Measurements from ENCODE around the gene PITPNM1. TPM values are rescaled to one million over a fixed set of nuclear protein-coding genes. Genes with fewer than 3 reads are reported as not detected.
"Not testable (repeated sequence)": the region's sequence is repeated elsewhere in the genome, so short reads cannot be mapped to it uniquely, and the experiment has no call there.

PITPNM1 gene
- total and polyA plus RNA-seq, 2 experiments from 2014 or later: 10.8 to 30.7 TPM

DNA sequence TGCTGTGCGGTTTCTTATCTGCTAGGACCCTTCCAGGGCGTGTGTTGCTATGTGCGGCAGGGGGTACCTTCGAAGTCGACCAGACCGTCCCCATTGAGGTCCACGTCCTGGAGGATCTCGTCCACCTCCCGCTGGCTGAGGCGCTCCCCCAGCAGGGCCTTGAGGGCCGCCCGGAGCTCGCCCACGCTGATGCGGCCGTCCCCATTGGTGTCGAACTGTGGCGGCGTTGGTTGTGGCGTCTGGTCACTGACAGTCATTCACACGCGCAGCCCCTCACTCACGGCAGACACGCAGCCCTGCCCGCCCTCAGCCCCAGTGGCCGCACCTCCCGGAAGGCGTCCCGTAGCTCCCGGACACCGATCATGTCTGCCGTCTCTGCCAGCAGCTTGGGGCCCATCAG, 14.6 kb upstream of the PITPNM1 start:
- H3K9me2 ChIP-seq (ENCODE audit: insufficient read depth): no peaks in the 10 kb centered on the region
- H3K9me3 ChIP-seq (ENCODE audit: low read depth): no peaks in the 10 kb centered on the region
- DNase-seq: no peak
- in situ Hi-C loops (cut with MboI): no loop called here
- H3K4me1 ChIP-seq (ENCODE audit: insufficient read depth): no peaks in the 10 kb centered on the region
- H2AFZ ChIP-seq: no peak overlapping the region
- WGBS, 2 experiments (ENCODE audit: low coverage in 1 of 2, low lambda C conversion rate in 2 of 2, missing lambda C conversion rate in 2 of 2): 77 to 80% methylated on average over 32 of the region's 32 CpGs
- peaks cover 4% of the 10 kb centered on the region; the same call in 1 of the 2 replicates for H3K27me3 ChIP-seq (replicated peaks; ENCODE audit: insufficient read depth)
- H3K27ac ChIP-seq: no peak overlapping the region
- H3K9ac ChIP-seq: no peak overlapping the region
- TF ChIP-seq EZH2 (IDR thresholded peaks at IDR 0.05; ENCODE audit: insufficient read depth, poor library complexity, severe bottlenecking) (no peak), EZH2phosphoT487 (IDR thresholded peaks at IDR 0.05; ENCODE audit: insufficient read depth, low read depth) (no peak)
- no peak overlapping the region for H3K4me3 ChIP-seq
- no peaks in the 10 kb centered on the region for H3K36me3 ChIP-seq (ENCODE audit: low read depth)
- no peaks in the 10 kb centered on the region for H4K20me1 ChIP-seq (ENCODE audit: insufficient read depth)
- no peak overlapping the region for H3K4me2 ChIP-seq (ENCODE audit: unreplicated experiment)
- H3K79me2 ChIP-seq (ENCODE audit: insufficient read depth): no peaks in the 10 kb centered on the region
- no peaks in the 10 kb centered on the region for H3F3A ChIP-seq (ENCODE audit: insufficient read depth)

DNA sequence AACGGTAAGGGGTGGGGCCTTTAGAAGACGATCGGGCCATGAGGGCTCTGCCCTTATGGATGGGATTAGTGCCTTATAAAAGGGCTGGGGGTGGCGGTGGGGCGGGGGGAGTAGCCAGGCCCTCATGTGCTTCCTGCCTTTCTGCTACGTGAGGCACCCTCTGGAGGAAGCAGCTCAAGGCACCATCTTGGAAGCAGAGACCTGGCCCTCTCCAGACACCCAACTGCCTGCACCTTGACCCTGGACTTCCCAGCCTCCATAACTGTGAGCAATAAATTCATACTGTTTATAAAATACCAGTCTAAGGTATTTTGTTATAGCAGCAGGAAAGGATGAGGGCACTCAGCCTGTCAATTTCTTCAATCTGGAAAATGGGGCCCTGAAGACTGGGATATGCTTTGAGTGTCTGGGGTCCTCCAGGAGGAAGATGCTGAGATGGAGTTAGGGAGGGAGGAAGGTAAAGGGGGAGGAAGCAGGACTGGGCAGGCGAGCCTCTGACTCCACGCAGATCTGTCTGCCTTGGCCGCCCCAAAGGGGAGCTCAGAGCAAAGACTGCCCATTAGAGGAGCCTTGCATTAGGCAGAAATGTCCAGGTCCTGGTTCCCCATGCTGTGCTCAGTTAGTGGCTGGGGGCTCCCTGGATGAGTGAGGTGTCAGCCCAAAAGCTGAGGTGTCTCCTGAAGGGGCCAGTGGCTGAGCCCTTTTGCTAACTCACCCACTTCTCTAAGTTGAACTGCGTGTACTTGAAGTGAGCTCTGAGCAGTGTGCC, 12.8 kb upstream of the PITPNM1 start:
- no peaks in the 10 kb centered on the region for H3K79me2 ChIP-seq (ENCODE audit: insufficient read depth)
- no peaks in the 10 kb centered on the region for H3K4me1 ChIP-seq (ENCODE audit: insufficient read depth)
- 35 to 44% methylated on average over 10 of the region's 10 CpGs for WGBS, 2 experiments (ENCODE audit: low coverage in 1 of 2, low lambda C conversion rate in 2 of 2, missing lambda C conversion rate in 2 of 2)
- H3K27me3 ChIP-seq (replicated peaks; ENCODE audit: insufficient read depth): peaks cover 14% of the 10 kb centered on the region; the same call in 1 of the 2 replicates
- no peak overlapping the region for H3K4me3 ChIP-seq
- no peaks in the 10 kb centered on the region for H3K9me2 ChIP-seq (ENCODE audit: insufficient read depth)
- no peaks in the 10 kb centered on the region for H3F3A ChIP-seq (ENCODE audit: insufficient read depth)
- no peak overlapping the region for H2AFZ ChIP-seq
- H3K4me2 ChIP-seq (ENCODE audit: unreplicated experiment): no peak overlapping the region
- H3K27ac ChIP-seq: no peak overlapping the region
- DNase-seq: no peak
- in situ Hi-C loops (cut with MboI): no loop called here
- TF ChIP-seq EZH2 (IDR thresholded peaks at IDR 0.05; ENCODE audit: insufficient read depth, poor library complexity, severe bottlenecking) (no peak), EZH2phosphoT487 (IDR thresholded peaks at IDR 0.05; ENCODE audit: insufficient read depth, low read depth) (no peak)
- H3K9me3 ChIP-seq (ENCODE audit: low read depth): no peaks in the 10 kb centered on the region
- H3K36me3 ChIP-seq (ENCODE audit: low read depth): no peaks in the 10 kb centered on the region
- no peak overlapping the region for H3K9ac ChIP-seq
- no peaks in the 10 kb centered on the region for H4K20me1 ChIP-seq (ENCODE audit: insufficient read depth)

DNA sequence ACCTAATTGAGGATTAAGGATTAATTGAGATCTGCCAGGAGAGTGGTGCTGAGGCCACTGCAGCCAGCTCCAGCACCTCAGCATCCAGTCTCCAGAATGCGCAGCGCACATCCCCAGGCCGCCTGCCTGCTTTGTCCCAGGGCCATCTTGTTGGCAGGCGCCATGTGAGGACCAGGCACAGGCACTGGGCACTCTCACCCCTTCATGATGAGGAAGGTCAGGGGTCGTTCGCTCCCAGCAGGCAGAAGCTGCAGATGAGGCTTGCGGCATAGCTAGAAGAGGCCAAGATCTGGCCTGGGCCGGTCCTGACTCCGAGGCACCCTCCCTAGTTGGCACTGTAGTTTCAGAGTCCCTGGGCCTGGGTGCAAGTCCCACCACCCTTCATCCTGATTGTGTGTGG, 11.6 kb upstream of the PITPNM1 start:
- in situ Hi-C loops (cut with MboI): no loop called here
- no peak for DNase-seq
- H3K9me3 ChIP-seq (ENCODE audit: low read depth): no peaks in the 10 kb centered on the region
- no peaks in the 10 kb centered on the region for H4K20me1 ChIP-seq (ENCODE audit: insufficient read depth)
- no peak overlapping the region for H3K9ac ChIP-seq
- no peak overlapping the region for H2AFZ ChIP-seq
- TF ChIP-seq EZH2 (IDR thresholded peaks at IDR 0.05; ENCODE audit: insufficient read depth, poor library complexity, severe bottlenecking) (no peak), EZH2phosphoT487 (IDR thresholded peaks at IDR 0.05; ENCODE audit: insufficient read depth, low read depth) (no peak)
- H3F3A ChIP-seq (ENCODE audit: insufficient read depth): no peaks in the 10 kb centered on the region
- H3K4me2 ChIP-seq (ENCODE audit: unreplicated experiment): no peak overlapping the region
- H3K79me2 ChIP-seq (ENCODE audit: insufficient read depth): no peaks in the 10 kb centered on the region
- H3K36me3 ChIP-seq (ENCODE audit: low read depth): no peaks in the 10 kb centered on the region
- H3K4me1 ChIP-seq (ENCODE audit: insufficient read depth): no peaks in the 10 kb centered on the region
- 71 to 80% methylated on average over 9 of the region's 9 CpGs for WGBS, 2 experiments (ENCODE audit: low coverage in 1 of 2, low lambda C conversion rate in 2 of 2, missing lambda C conversion rate in 2 of 2)
- H3K27ac ChIP-seq: no peak overlapping the region
- H3K4me3 ChIP-seq: no peak overlapping the region
- peaks cover 18% of the 10 kb centered on the region; the same call in 1 of the 2 replicates for H3K27me3 ChIP-seq (replicated peaks; ENCODE audit: insufficient read depth)
- no peaks in the 10 kb centered on the region for H3K9me2 ChIP-seq (ENCODE audit: insufficient read depth)

DNA sequence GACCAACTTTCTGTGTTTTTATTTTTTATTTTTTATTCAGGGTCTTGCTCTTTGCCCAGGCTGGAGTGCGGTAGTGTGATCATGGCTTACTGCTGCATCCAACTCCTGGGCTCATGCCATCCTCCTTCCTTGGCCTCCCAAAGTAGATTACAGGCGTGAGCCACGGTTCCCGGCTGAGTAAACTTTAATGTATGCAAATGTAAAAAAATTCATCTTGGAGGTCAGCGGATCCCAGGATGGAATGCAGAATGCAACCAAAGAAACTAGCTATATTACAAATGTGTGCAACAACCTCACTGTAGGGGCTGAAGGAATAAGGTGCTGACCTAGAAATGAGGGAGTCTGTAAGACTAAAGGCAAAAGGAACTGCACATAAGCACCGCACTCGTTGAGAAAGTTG, 9.0 kb upstream of the PITPNM1 start:
- Histone ChIP-seq H2AFZ (no peak overlapping the region), H3K27ac (no peak overlapping the region), H3K27me3 (replicated peaks; ENCODE audit: insufficient read depth) (peaks cover 24% of the 10 kb centered on the region; the same call in 1 of the 2 replicates), H3K36me3 (ENCODE audit: low read depth) (no peaks in the 10 kb centered on the region), H3K79me2 (ENCODE audit: insufficient read depth) (no peaks in the 10 kb centered on the region), H3K4me2 (ENCODE audit: unreplicated experiment) (no peak overlapping the region), H3K9me3 (ENCODE audit: low read depth) (no peaks in the 10 kb centered on the region), H3K4me1 (ENCODE audit: insufficient read depth) (no peaks in the 10 kb centered on the region), H3K4me3 (no peak overlapping the region), H3F3A (ENCODE audit: insufficient read depth) (no peaks in the 10 kb centered on the region), H4K20me1 (ENCODE audit: insufficient read depth) (no peaks in the 10 kb centered on the region), H3K9me2 (ENCODE audit: insufficient read depth) (no peaks in the 10 kb centered on the region), H3K9ac (no peak overlapping the region)
- no peak for DNase-seq
- in situ Hi-C loops (cut with MboI): no loop called here
- WGBS, 2 experiments (ENCODE audit: low coverage in 1 of 2, low lambda C conversion rate in 2 of 2, missing lambda C conversion rate in 2 of 2): 51% methylated on average over 7 of the region's 7 CpGs
- TF ChIP-seq EZH2 (IDR thresholded peaks at IDR 0.05; ENCODE audit: insufficient read depth, poor library complexity, severe bottlenecking) (no peak), EZH2phosphoT487 (IDR thresholded peaks at IDR 0.05; ENCODE audit: insufficient read depth, low read depth) (no peak)

DNA sequence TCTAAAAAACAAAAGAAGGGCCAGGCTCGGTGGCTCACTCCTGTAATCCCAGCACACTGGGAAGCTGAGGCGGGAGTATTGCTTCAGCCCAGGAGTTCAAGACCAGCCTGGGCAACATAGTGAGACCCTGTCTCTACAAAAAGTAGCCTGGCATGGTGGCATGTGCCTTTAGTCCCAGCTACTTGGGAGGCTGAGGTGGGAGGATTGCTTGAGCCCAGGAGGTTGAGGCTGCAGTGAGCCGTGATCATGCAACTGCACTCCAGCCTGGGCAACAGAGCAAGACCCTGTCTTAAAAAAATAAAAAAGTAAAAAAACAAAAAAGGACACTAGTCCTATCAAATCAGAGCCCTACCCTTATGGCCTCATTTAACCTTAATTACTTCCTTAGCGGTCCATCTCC, 6.4 kb upstream of the PITPNM1 start:
- DNase-seq; H2AFZ ChIP-seq; H3K4me3 ChIP-seq; H3K4me2 ChIP-seq (ENCODE audit: unreplicated experiment); H4K20me1 ChIP-seq (ENCODE audit: insufficient read depth); H3K36me3 ChIP-seq (ENCODE audit: low read depth); H3K27ac ChIP-seq; in situ Hi-C loops (cut with MboI); H3K9me3 ChIP-seq (ENCODE audit: low read depth); H3F3A ChIP-seq (ENCODE audit: insufficient read depth); H3K9me2 ChIP-seq (ENCODE audit: insufficient read depth); H3K4me1 ChIP-seq (ENCODE audit: insufficient read depth); H3K79me2 ChIP-seq (ENCODE audit: insufficient read depth); H3K9ac ChIP-seq: not testable (repeated sequence)
- WGBS, 2 experiments (ENCODE audit: low coverage in 1 of 2, low lambda C conversion rate in 2 of 2, missing lambda C conversion rate in 2 of 2): 69 to 77% methylated on average over 4 of the region's 4 CpGs
- H3K27me3 ChIP-seq (replicated peaks; ENCODE audit: insufficient read depth): peaks cover 24% of the 10 kb centered on the region; the same call in 1 of the 2 replicates
